Osteocyte (in vitro differentiated cells): ENCODE data around the gene GRIA4. TPM values are rescaled to one million over a fixed set of nuclear protein-coding genes. Genes with fewer than 3 reads are reported as not detected.
"Not testable (repeated sequence)": the region's sequence is repeated elsewhere in the genome, so short reads cannot be mapped to it uniquely, and the experiment has no call there.

Experiments used
- DNase-seq: peaks from one replicate; pipeline ENCODE4 v3.0.0; 2021; ENCODE audit warnings: mixed read lengths; ENCODE audit not compliant: unreplicated experiment; ENCODE audit errors: extremely low spot score
- H3K27ac Mint-ChIP-seq: one replicate; pipeline ENCODE4 v1.8.0; 2021; ENCODE audit warnings: mild to moderate bottlenecking, mixed read lengths; ENCODE audit not compliant: unreplicated experiment
- H3K27me3 Mint-ChIP-seq: one replicate; pipeline ENCODE4 v1.8.0; 2021; ENCODE audit warnings: mixed read lengths; ENCODE audit not compliant: unreplicated experiment
- H3K36me3 Mint-ChIP-seq: one replicate; pipeline ENCODE4 v1.8.0; 2021; ENCODE audit warnings: mixed read lengths; ENCODE audit not compliant: unreplicated experiment
- H3K4me1 Mint-ChIP-seq: one replicate; pipeline ENCODE4 v1.8.0; 2021; ENCODE audit warnings: mixed read lengths; ENCODE audit not compliant: unreplicated experiment
- H3K4me3 Mint-ChIP-seq: one replicate; pipeline ENCODE4 v1.8.0; 2021; ENCODE audit warnings: mild to moderate bottlenecking, moderate library complexity, mixed read lengths; ENCODE audit not compliant: unreplicated experiment
- H3K9me3 Mint-ChIP-seq: one replicate; pipeline ENCODE4 v1.8.0; 2021; ENCODE audit warnings: mixed read lengths; ENCODE audit not compliant: unreplicated experiment
- CTCF ChIP-seq: fragments of 200-600 bp; sonication (generic); IDR thresholded peaks from 2 replicates; pipeline ENCODE4 v1.5.0; 2021; ENCODE audit warnings: antibody characterized with exemption, mild to moderate bottlenecking, moderate library complexity
- total RNA-seq: library from RNA; stranded (reverse); gene quantifications from 2 replicates; pipeline ENCODE4 v1.2.1, GENCODE V29; 2021

Gene GRIA4
- total RNA-seq, 1 donor from 2014 or later: not detected

GRCh38 chr11:105863523-105863922 lies 253.7 kb downstream of the GRIA4 start:
- no peak for DNase-seq

GRCh38 chr11:105867742-105868141 lies 257.9 kb downstream of the GRIA4 start:
- no peaks in the 10 kb centered on the region for H3K4me1 Mint-ChIP-seq
- H3K36me3 Mint-ChIP-seq: no peaks in the 10 kb centered on the region
- H3K27ac Mint-ChIP-seq: no peak overlapping the region
- no peak overlapping the region for H3K4me3 Mint-ChIP-seq
- DNase-seq: no peak
- no peak for TF ChIP-seq CTCF
- no peaks in the 10 kb centered on the region for H3K9me3 Mint-ChIP-seq
- peaks cover 19% of the 10 kb centered on the region for H3K27me3 Mint-ChIP-seq

More at GRCh38 chr11:105863523-105863922, 253.7 kb downstream of the GRIA4 start:
- H3K36me3 Mint-ChIP-seq: no peaks in the 10 kb centered on the region
- no peak overlapping the region for H3K27ac Mint-ChIP-seq
- H3K27me3 Mint-ChIP-seq: peaks cover 32% of the 10 kb centered on the region
- no peaks in the 10 kb centered on the region for H3K9me3 Mint-ChIP-seq
- TF ChIP-seq CTCF: no peak
- no peaks in the 10 kb centered on the region for H3K4me1 Mint-ChIP-seq
- no peak overlapping the region for H3K4me3 Mint-ChIP-seq

- Mint-ChIP-seq H3K27ac (no peak overlapping the region), H3K27me3 (peaks cover 19% of the 10 kb centered on the region), H3K9me3 (peaks cover 1% of the 10 kb centered on the region)
Measured at GRCh38 chr11:105868762-105869285, 259.0 kb downstream of the GRIA4 start.

GRCh38 chr11:105870516-105871113 lies 260.7 kb downstream of the GRIA4 start:
- no peak overlapping the region for H3K4me3 Mint-ChIP-seq
- peaks cover 19% of the 10 kb centered on the region for H3K27me3 Mint-ChIP-seq
- no peaks in the 10 kb centered on the region for H3K36me3 Mint-ChIP-seq
- no peak for TF ChIP-seq CTCF
- DNase-seq: no peak
- no peak overlapping the region for H3K27ac Mint-ChIP-seq
- no peaks in the 10 kb centered on the region for H3K4me1 Mint-ChIP-seq
- peaks cover 13% of the 10 kb centered on the region for H3K9me3 Mint-ChIP-seq

More at GRCh38 chr11:105868762-105869285, 259.0 kb downstream of the GRIA4 start:
- Mint-ChIP-seq H3K4me3 (no peak overlapping the region), H3K4me1 (no peaks in the 10 kb centered on the region), H3K36me3 (no peaks in the 10 kb centered on the region)
- no peak for DNase-seq
- TF ChIP-seq CTCF: no peak

DNA sequence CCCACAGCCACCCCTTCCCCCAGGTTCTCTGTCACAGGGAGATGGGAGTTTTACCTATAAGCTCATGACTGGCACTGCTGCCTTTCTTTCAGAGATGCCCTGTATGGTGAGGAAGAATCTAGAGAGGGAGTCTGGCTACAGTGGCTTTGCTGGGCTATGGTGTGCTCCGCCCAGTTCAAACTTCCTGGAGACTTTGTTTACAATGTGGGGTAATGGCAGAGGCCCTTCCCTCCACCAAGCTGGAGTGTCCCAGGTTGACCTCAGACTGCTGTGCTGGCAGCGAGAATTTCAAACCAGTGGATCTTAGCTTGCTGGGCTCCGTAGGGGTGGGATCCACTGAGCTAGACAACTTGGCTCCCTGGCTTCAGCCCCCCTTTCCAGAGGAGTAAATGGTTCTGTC lies 268.6 kb downstream of the GRIA4 start:
- Mint-ChIP-seq H3K36me3 (no peaks in the 10 kb centered on the region), H3K4me3 (no peak overlapping the region), H3K27me3 (peaks cover 4% of the 10 kb centered on the region), H3K9me3 (peaks cover 19% of the 10 kb centered on the region), H3K4me1 (no peaks in the 10 kb centered on the region), H3K27ac (no peak overlapping the region)
- no peak for TF ChIP-seq CTCF
- no peak for DNase-seq

GRCh38 chr11:105878927-105879326 lies 269.1 kb downstream of the GRIA4 start:
- not testable (repeated sequence) for DNase-seq, H3K36me3 Mint-ChIP-seq, H3K4me3 Mint-ChIP-seq, H3K4me1 Mint-ChIP-seq, H3K27me3 Mint-ChIP-seq, H3K27ac Mint-ChIP-seq
- peaks cover 17% of the 10 kb centered on the region for H3K9me3 Mint-ChIP-seq
